HG03575 (cell line): ENCODE measurements around the gene PKP4.
"Not testable (repeated sequence)": the region's sequence is repeated elsewhere in the genome, so short reads cannot be mapped to it uniquely, and the experiment has no call there.

ENCODE experiments used
- ATAC-seq: cut with Tn5 transposase; IDR thresholded peaks from one replicate; pipeline ENCODE4 v1.9.1; 2021; ENCODE audit not compliant: unreplicated experiment, insufficient number of reproducible peaks, low FRiP score; ENCODE audit errors: extremely low read depth

Gene PKP4

DNA sequence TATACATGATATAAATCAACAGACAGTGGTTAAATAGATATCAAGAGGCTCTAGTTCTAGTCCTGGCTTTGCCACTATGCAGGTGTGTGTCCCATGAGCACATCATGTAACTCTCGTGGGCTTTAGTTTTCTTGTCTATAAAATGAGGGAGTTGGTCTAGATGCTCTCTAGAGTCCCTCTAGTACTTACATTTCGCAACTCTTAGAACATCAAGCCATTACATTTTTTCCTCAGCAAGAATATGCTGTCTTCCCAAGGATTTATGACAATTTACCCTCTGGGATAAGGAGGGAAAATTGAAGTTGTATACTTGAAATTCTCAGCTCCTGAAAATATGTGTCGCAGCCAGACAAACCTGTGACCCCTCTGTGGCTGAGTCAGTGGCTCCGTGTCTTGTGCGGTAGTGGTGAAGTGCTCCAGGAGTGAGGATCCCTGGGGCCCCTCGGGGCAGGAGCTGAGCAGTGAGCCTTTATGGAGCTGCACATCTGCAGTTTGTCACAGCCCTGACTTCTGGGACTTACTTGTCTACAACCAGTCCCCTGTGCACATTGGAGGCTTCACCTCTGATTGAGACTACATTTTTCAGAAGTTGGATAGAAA lies 6.8 kb downstream of the PKP4 start:
- no peak for ATAC-seq

DNA sequence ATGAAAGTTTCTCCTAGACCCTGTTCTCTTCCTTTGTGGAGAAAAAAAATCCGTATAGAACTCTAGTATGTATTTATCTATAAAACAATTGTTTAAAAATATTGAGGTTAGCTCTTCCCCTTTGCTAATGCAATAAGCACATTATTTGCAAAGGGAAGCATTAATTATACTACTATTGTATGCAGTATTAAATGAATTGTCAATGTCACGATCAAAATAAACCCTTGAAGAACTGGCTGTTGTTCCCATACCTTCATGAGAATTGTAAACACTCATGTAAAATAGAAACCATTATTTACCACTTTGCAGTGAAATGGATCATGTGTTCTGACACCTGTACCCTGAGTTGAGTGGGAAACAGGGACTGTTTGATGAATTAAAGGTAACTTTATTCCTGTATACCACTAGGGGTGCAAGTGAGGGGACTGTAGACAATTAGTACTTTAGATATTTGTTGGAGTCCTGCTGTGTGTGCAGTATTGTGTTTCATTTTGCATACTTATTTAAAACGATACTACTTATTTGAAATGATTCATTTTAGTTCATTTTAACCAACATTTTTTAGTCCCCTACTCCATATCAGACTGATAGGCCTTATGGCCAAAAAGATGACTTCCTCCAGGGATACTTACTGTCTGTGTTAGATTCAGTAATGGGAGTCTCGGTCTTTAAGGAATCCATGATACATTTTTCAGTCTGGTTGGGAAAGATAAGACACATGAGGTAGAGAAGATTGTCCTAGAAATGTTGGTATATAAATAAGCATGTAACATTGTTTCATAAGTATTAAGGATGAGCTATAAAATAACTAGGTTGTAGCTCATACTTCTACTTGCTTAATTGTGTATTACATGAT lies 7.9 kb downstream of the PKP4 start:
- no peak for ATAC-seq

DNA sequence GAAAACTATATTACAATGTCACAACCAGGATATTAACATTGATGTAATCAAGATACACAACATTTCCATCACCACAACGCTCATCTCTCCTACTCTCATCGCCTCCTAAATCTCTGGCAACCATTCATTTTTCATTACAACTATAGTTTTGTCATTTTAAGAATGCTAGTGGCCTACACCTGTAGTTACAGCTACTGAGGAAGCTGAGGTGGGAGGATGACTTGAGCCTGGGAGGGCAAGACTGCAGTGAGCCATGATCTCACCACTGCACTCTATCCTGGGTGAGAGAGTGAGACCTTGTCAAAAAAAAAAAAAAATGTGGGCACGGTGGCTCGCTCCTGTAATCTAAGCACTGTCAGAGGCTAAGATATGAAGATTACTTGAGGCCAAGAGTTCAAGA lies 10.5 kb downstream of the PKP4 start:
- ATAC-seq: no peak

DNA sequence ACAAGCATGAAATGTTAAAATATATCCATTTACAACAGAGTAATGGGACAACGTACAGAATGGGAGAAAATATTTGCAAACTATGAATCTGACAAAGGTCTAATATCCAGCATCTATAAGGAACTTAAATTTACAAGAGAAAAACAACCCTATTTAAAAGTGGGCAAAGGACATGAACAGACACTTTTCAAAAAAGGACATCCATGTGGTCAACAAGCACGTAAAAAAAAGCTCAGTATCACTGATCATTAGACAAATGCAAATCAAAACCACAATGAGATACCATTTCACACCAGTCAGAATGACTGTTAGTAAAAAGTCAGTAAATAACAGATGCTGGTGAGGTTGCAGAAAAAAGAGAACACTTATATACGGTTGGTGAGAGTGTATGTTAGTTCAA lies 16.1 kb downstream of the PKP4 start:
- ATAC-seq: not testable (repeated sequence)

DNA sequence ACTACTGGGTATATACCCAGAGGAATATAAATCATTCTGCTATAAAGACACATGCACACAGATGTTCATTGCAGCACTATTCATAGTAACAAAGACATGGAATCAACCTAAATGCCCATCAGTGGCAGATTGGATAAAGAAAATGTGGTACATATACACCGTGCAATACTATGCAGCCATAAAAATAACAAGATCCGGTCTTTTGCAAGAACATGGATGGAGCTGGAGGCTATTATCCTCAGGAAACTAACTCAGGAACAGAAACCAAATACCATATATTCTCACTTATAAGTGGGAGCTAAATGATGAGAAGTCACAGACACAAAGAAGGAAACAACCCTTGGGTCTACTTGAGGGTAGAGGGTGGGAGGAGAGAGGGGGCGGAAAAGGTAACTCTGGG lies 16.5 kb downstream of the PKP4 start:
- ATAC-seq: not testable (repeated sequence)

DNA sequence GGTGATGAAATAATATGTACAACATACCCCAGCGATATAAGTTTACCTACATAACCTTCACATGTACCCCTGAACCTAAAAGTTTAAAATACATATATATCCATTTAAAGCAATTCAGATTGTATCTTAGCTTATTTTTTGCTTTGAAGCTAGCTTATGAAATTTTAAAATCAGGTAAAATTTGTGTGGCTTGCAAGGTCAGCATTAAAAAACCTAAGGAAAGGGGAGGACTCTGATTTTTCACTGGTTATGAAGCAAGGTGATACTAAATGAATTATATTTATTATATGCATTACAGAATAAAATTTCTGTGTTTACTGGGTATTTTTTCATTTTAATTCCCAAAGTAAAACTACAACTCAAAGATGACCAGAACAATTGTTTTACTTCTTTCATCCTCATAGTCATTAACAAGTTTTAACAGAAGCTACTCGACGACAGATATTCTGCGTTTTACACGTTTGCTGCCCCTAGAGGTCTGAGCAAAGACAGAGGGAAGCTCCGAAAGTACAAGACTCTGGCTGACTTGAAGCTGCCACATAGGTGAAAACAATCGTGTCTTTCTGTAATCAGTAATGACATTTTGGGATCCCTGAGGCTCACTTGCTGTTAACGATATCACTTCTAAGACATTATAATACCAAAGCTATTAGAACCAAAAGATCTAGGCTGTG lies 17.1 kb downstream of the PKP4 start:
- no peak for ATAC-seq

DNA sequence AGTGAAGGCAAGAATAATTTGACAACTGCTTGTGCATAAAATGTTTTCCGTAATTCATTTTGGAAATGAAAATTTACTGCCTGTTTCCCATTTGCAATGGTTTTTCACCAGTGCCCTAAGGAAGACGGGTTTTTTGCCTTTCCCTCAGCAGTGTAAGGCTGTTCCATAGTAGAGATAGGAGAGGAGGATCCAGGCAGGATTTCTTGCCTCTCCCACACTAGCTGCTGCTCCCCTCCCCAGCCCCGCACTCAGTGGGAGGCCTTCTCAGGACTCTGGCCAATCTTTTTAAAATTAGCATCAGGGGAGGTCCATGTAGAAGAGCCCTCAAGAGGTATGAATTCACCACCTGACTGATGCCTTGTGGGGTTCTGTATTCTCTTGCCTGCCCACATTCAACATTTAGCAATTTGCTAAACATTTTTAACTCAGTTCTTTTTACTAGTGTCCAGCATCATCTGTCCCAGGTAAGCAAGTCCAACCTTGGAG lies 17.8 kb downstream of the PKP4 start:
- ATAC-seq: not testable (repeated sequence)

DNA sequence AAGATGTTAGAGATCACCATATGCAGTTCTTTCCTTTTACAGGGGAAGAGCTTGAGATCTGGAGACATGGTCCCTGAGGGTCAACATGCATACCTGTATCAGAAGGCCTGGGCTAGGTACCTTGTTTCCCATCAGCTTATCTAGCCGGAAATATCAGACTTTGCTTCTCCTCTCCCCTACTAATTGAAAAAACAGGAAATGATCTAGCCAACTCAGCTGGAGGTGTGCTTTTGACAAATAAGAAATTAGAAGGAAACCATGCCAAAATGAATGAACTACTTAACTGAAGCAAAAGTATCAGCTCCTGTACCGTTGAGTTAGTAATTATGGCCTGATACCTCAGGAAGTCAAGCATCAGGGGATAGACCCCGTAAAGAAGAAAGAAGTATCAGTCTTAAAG lies 20.4 kb downstream of the PKP4 start:
- no peak for ATAC-seq

DNA sequence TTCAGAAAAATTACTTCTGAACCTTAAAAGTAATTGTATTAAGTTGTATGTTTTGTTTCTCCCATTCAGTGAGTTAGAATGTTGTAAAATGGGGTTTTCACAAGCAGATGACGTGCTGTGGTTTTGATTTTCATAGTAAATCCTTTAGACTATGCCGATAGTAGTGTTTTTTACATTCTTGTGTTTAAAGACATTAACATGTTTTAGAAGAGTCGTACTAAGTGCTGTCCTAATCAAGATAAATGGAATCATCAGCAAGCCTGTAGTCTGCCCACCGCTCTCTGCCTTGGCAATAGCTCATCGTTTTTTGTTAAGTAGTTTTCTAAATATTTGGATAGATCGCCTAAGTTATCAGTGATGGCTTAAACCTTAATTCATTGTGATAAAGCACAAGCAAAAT lies 21.5 kb downstream of the PKP4 start:
- ATAC-seq: no peak

DNA sequence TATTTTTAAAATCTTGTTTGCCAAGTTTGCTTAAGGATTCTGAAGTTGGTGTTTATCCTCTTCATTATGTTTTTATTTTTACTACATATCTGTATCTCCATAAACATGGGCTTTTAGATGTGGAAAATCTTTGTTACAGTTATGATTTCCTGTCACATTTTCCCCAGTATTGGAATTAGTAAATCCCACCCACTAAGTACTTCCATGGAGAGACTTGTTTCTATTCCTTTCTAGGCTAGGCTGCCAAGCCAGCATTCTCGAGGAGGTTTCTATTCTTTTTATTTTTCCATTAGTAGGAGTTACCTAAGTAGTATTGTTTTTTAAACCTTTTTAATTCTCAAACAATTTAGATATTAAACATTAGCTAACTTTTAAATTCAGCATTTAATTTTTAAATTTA lies 22.1 kb downstream of the PKP4 start:
- no peak for ATAC-seq

DNA sequence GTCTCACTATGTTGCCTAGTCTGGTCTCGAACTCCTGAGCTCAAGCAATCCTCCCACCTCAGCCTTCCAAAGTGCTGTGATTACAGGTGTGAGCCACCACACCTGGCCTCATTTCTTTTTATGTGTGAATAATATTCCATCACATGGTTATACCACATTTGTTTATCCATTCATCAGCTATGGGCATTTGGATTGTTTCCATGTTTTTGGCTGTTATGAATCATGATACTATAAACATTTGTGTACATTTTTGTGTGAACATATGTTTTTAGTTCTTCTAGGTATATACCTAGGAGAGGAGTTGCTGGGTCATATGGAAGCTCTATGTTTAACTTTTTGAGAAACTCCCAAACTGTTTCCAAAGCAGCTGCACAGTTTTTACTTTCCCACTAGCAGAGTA lies 24.4 kb downstream of the PKP4 start:
- ATAC-seq: no peak

DNA sequence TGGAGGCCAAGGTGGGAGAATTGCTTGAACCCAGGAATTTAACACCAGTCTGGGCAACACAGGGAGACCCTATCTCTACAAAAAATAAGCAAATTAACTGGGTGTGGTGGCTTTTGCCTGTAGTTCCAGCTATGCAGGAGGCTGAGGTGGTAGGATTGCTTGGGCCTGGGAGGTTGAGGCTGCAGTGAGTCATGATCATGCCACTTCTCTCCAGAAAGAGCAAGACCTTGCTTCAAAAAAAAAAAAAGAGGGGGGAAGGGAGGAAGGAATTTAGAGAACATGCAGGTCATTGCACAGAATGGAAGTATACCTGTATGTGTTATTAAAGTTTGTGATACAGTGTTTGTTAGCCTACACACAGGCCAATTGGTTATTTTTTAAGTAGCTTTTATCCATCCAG lies 25.8 kb downstream of the PKP4 start:
- no peak for ATAC-seq

DNA sequence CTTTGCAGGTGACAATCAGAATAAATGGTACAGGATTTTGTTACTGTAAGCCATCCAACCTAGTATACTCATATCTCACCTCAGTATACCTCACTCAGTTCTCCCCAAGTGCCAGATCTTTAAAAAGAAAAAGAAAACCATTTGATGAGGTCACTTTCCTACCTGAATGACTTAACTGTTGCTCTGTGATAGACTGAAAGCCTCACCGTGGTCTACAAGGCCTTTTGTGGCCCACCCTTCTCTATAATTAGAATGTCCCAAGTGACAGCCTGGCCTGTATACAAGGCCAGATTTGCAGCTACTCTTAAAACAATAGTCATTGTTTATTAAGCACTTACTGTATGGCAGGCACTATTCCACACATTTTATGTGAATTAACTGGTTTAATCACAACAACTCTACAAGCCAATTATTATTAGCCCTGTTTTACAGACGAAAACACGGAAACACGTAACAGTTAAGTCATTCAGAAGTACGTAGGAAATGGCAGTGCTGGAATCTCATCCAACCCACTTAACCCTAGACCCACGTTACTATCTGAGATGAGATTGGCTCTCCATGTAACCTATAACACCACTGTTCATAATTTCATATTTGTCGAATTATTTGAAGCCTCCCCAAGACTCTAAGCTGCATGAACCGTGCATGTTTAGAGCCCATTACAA lies 28.3 kb downstream of the PKP4 start:
- ATAC-seq: peak; percentile 53

DNA sequence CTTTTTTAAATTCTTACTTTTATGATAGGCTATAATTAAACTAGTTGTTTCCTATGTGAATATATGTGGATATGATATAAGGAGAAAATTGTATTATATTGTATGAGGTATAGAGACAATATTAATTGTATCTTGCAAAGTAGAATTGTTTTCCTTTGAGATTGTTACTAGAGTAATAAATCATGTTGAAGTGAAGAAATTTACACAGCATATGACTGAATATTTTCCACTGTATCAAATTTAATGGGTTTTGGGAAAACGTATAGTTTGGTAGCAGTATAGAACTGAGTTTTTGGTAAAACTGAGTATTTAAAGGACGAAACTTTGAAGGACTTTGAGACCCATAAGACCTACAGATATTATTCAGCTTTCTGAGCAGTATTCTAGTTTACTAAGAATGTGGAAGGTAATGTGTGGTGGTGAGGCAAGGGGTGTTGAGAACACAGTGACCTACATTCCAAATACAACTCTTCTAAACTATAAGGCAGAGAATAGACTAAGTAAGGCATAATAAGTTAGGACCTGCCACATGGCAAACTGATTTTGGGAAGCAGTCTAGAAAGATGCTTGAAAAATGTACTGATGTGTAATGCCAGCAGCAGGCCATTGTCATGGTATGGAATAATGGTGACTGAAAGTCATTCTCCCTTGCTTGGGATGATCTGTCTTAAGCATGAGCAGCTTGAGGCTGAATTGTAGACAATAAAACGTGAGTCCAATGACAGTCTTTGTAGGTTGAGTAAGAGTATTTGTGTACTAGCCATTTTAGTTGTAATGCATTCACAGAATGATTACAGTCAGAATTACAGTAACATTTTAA lies 29.6 kb downstream of the PKP4 start:
- ATAC-seq: no peak

DNA sequence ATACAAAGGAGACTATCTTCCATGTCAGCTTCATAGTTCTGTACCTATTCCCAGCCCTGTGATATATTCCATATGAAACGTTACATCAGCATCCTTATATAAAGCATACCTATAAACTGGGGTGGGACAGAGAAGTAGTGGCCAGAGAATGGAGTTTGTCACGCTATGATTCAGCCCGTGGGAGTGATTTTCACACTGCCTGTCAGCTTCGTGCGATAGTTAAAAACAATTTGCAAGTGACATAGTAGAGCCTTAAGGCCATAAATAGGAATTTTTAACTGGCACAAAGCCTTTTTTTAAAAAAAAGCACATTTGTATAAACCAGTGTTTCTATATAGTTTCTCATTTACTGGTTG lies 30.2 kb downstream of the PKP4 start:
- ATAC-seq: no peak

DNA sequence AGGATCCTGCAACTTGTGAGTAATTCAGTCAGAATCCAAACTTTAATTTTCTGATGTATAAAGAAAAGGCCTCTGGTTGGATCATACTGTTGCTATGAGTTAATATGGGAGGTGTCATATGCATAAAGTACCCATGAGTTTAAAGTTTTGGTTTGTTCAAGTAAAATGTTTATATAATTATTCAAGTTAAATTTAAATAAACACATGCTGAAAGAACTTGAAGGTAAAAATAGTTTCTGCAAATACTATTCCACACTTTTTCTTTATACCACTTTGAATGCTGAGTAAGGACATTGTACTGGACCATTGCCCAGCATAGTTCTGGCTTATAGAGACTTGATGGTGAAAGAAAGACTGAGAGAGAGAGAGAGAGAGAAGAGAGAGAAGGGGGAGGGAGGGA lies 30.7 kb downstream of the PKP4 start:
- no peak for ATAC-seq

DNA sequence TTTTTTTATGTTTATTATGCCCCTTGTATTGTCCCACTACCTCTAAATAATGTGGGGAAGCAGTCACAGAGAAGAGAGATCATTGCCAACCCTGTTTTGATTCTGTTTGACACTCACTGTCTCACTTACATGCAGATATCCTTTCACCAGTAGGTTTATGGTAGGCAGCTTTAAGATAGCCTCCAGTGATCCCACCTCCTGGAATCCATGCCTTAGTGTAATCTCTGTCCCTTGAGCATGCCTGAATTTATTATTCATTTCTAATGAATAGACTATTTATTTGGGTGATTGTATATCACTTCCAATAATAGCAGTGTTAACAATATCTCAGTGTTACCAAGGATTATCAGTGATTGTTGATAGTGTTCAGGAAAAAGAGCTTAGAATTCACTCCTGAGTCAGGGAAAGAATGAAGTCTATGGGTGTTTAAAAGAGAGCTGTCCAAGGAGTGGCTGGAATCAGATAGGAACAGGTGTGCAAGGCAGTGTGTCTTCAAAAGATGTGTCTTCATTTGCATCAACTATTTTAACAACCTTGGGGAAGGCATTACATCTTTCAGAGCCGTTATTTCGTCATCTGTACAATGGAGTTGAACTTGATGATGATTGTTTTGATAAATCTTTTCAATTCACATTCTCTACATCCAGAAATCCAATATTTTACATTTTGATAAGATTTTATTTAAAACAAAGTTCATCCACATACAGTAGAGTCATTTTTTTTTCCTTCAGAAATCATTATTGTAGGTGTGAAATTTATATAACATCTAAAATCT lies 31.9 kb downstream of the PKP4 start:
- ATAC-seq: no peak
